ENCODE measurements around the gene UPK3A.
A peak's percentile ranks its signal among the peaks of the same experiment; 100 is the strongest.
"Not testable (repeated sequence)": the region's sequence is repeated elsewhere in the genome, so short reads cannot be mapped to it uniquely, and the experiment has no call there.

Gene UPK3A

GRCh38 chr22:45310331-45310976 is 25.7 kb downstream of the UPK3A start:
- no peak for DNase-seq

DNA sequence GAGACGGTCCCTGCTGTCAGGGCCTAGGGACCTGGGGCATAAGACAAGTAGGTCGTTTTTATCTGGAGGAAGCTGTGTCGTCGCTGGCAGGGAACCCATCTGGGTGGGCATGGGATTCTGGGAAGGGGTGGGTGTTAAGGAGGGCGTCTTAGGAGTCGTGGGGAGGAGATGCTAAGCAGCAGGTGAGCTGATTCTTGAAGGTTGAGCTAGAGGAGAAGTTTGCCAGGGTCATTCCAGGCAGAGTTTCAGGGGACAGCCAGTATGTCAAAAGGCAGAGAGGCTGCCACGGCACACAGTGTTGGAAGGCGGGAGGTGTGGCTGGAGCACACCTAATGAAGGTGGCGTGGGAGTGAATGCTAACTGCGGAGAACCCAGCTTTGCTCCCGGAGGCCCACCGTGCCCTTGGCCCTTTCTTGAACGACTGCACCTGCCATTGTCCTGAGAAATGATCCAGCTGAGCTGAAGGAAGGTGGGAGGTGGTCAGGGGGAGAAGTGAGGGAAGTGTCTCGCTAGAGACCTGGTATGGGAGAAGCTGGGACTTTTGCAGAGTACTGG is 26.3 kb downstream of the UPK3A start:
- no peak for DNase-seq

GRCh38 chr22:45312415-45312814 is 27.7 kb downstream of the UPK3A start:
- DNase-seq, result no peak

- DNase-seq, result no peak
These were observed 28.1 kb downstream of the UPK3A start for GRCh38 chr22:45312856-45313255.

DNA sequence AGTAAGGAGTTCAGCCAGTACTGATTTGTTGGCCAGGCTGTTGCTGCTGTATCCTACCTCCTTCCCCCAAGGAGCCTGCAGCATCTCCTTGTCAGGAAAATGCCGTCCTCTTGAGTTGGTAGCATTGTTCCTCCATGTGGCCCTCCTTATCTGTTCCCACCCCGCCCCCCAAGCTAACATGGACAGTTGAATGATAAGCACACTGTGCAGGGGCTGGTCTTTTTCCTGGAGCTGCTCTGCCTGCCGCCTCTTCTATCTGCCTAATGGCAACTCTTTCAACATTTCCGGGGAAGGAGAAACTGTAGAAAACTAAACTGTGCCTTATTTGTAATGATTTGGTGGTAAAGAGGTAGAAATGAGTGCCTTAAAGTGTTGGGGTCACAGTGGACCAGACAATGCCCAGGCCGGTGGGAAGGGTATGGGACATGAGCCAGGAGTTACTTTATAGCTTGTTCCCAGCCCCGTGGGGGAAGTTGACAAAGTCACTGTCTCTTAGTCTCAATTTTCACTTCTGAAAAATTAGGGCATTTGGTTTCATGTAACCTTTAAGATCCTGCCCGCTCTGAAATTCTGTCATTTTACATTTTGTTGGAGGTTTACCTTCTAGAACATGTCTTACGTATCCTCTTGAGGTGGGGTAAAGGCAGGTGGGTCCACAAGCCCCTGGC is 29.4 kb downstream of the UPK3A start:
- DNase-seq, result no peak

GRCh38 chr22:45314786-45315185 is 30.0 kb downstream of the UPK3A start:
- no peak for DNase-seq

DNA sequence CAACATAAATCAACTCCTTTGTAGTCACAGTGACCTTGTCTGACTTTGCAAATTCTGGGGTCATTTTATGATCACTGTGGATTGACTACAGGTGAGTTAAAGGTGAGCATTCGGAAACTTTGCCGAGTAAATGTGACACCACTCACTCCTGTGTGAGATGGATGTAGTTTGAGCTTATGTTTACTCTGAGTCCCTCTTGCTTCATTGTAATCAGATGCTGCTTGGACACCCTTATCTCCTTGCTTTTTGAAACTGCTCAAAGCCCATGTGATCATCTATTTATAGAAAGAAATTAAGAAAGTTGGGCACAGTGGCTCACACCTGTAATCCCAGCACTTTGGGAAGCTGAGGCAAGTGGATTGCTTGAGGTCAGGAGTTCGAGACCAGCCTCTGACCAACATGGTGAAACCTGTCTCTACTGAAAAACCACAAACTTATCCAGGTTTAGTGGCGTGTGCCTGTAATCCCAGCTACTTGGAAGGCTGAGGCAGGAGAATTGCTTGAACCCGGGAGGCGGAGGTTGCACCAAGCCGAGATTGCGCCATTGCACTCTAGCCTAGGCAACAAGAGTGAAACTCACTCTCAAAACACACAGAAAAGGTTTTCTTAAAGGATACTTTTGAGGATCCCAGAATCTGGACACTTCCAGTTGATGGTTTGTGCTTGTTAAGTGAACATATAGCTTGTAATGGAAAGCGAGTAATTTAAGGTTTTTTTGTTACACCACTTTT is 32.2 kb downstream of the UPK3A start:
- no peak for DNase-seq

GRCh38 chr22:45317551-45318167 is 32.9 kb downstream of the UPK3A start:
- no peak for DNase-seq

DNA sequence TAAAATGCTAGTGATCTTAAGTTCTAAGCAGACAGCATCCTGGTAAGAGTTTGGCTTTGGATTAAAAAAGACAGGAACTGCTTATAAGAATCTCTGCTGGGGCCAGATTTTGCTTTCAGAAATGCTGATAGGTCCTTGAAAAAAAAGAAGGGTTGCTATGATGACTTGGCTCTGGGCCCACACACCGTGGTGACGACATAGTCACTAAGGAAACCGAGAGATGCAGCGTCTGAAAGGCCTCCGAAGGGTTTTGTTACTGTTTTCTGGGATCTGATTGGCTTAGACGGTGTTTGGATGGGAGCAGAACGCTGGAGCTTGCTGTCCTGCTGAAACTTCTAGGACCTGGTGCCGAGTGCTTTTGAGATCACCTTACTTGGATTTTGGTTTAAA is 33.4 kb downstream of the UPK3A start:
- DNase-seq, result peak; percentile 83

- DNase-seq, result no peak
These were observed 34.0 kb downstream of the UPK3A start for GRCh38 chr22:45318558-45319323.

GRCh38 chr22:45319324-45319685 is 34.6 kb downstream of the UPK3A start:
- no peak for DNase-seq

GRCh38 chr22:45320357-45320976 is 35.7 kb downstream of the UPK3A start:
- DNase-seq, result no peak

- DNase-seq, result no peak
These were observed 37.1 kb downstream of the UPK3A start for GRCh38 chr22:45321827-45322226.

GRCh38 chr22:45322873-45323525 is 38.2 kb downstream of the UPK3A start:
- DNase-seq, result no peak

GRCh38 chr22:45323695-45324094 is 38.9 kb downstream of the UPK3A start:
- no peak for DNase-seq

DNA sequence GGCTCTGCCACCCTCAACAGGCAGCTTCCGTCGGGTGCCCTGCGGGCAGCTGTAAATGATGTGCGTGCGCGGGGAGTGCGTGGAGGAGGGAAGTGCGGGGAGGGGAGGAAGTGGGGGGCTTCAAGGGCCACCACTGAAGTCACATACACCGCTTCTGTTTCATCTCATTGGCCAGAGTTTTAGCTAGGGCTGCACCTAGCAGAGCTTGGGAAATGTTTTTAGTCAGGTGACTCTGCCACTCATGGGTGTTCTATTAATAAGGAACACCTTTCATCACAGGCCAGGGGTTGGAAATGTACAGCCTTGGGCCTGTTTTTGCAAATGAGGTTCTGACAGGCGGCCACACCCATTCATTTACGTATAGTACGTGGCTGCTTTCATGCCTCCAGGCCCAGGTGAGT is 39.6 kb downstream of the UPK3A start:
- no peak for DNase-seq

DNA sequence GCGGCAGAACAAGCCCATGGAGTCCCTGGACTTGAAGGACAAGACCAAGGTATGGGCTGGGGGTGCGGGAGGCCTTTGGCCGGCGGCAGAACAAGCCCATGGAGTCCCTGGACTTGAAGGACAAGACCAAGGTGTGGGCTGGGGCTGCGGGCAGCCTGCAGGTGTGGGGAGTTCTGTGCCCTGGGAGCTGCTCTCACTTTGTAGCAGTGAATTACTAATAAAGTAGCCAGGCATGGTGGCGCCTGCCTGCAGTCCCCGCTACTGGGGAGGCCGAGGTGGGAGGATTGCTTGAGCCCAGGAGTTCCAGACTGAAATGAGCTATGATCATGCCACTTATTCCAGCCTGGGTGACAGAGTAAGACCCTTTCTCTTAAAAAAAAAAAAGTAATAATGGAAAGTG is 43.5 kb downstream of the UPK3A start:
- not testable (repeated sequence) for DNase-seq

GRCh38 chr22:45328822-45329529 is 44.2 kb downstream of the UPK3A start:
- DNase-seq, result no peak

DNA sequence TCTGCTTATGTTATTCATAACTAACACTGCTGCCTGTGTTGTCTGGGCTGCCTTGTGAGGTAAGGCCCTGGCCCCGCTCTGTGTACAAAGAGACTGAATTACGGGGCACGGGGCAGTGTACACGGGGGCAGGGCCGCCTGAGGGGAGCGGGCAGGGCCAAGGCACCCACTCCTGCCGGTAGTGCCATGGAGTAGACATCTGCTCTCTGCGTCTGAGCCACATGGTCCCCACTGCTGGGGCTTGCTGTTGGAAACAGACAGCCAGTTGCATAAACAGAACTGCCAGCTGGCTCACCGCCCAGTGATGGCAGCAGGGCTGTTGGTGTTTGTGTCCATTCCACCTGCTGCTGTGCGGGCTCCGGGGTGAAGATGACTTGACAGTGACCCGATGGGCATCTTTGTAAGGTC is 44.8 kb downstream of the UPK3A start:
- DNase-seq, result peak; percentile 69

- DNase-seq, result no peak
These were observed 45.8 kb downstream of the UPK3A start for GRCh38 chr22:45330548-45330947.

GRCh38 chr22:45331486-45331885 is 46.7 kb downstream of the UPK3A start:
- no peak for DNase-seq
